H1 (cell line): ENCODE measurements around the gene CACNB2. TPM values are rescaled to one million over a fixed set of nuclear protein-coding genes. Genes with fewer than 3 reads are reported as not detected.

Experiments
- CREB1 ChIP-seq: IDR thresholded peaks from 2 replicates; pipeline ENCODE4 v1.6.1; 2012; ENCODE audit warnings: inconsistent platforms
- KDM4A ChIP-seq: IDR thresholded peaks from one replicate; pipeline ENCODE4 v1.7.1; 2012; ENCODE audit warnings: low read depth, mild to moderate bottlenecking, moderate library complexity, low read length, inconsistent platforms; ENCODE audit not compliant: severe bottlenecking
- TAF1 ChIP-seq: IDR thresholded peaks from 2 replicates; pipeline ENCODE4 v1.6.1; 2011; ENCODE audit warnings: mild to moderate bottlenecking, low read depth, low read length
- polyA plus RNA-seq, 7 experiments: library from polyadenylated mRNA; depleted of rRNA in 3 of 7; stranded (reverse) in 5 of 7; unstranded in 2 of 7; fragments of >200 nt in 5 of 7; fragments of 200-250 nt in 2 of 7; gene quantifications; 1 replicate in 5 of 7; 2 replicates in 1 of 7; 4 replicates in 1 of 7; pipeline versions ENCODE4 v1.2.1 to v1.2.3, GENCODE V29; 2011 to 2013; ENCODE audit warnings: missing spikeins in 2 of 7, mixed read lengths in 2 of 7
- total RNA-seq: library from RNA; stranded (reverse); fragmentation: NEBNext Ultra II Directional; extraction: Animal tissue kit (Norgen Biotek cat#: 25700); gene quantifications from 2 replicates; pipeline ENCODE4 v1.2.1, GENCODE V29; 2021
- TF ChIP-seq, protein P1 (sequence below): fragments of 300-600 bp; sonication (generic); IDR thresholded peaks from 2 replicates; pipeline ENCODE4 v1.7.1; 2012; ENCODE audit warnings: low read length, moderate library complexity, mild to moderate bottlenecking, inconsistent platforms; ENCODE audit not compliant: insufficient replicate concordance

Gene CACNB2
- total and polyA plus RNA-seq, 2 of the 8 experiments (the other 6 are each of a cell fraction or from before 2014, with no cell fraction given), result 2.4 to 3.2 TPM

- TF ChIP-seq, protein P1, sequence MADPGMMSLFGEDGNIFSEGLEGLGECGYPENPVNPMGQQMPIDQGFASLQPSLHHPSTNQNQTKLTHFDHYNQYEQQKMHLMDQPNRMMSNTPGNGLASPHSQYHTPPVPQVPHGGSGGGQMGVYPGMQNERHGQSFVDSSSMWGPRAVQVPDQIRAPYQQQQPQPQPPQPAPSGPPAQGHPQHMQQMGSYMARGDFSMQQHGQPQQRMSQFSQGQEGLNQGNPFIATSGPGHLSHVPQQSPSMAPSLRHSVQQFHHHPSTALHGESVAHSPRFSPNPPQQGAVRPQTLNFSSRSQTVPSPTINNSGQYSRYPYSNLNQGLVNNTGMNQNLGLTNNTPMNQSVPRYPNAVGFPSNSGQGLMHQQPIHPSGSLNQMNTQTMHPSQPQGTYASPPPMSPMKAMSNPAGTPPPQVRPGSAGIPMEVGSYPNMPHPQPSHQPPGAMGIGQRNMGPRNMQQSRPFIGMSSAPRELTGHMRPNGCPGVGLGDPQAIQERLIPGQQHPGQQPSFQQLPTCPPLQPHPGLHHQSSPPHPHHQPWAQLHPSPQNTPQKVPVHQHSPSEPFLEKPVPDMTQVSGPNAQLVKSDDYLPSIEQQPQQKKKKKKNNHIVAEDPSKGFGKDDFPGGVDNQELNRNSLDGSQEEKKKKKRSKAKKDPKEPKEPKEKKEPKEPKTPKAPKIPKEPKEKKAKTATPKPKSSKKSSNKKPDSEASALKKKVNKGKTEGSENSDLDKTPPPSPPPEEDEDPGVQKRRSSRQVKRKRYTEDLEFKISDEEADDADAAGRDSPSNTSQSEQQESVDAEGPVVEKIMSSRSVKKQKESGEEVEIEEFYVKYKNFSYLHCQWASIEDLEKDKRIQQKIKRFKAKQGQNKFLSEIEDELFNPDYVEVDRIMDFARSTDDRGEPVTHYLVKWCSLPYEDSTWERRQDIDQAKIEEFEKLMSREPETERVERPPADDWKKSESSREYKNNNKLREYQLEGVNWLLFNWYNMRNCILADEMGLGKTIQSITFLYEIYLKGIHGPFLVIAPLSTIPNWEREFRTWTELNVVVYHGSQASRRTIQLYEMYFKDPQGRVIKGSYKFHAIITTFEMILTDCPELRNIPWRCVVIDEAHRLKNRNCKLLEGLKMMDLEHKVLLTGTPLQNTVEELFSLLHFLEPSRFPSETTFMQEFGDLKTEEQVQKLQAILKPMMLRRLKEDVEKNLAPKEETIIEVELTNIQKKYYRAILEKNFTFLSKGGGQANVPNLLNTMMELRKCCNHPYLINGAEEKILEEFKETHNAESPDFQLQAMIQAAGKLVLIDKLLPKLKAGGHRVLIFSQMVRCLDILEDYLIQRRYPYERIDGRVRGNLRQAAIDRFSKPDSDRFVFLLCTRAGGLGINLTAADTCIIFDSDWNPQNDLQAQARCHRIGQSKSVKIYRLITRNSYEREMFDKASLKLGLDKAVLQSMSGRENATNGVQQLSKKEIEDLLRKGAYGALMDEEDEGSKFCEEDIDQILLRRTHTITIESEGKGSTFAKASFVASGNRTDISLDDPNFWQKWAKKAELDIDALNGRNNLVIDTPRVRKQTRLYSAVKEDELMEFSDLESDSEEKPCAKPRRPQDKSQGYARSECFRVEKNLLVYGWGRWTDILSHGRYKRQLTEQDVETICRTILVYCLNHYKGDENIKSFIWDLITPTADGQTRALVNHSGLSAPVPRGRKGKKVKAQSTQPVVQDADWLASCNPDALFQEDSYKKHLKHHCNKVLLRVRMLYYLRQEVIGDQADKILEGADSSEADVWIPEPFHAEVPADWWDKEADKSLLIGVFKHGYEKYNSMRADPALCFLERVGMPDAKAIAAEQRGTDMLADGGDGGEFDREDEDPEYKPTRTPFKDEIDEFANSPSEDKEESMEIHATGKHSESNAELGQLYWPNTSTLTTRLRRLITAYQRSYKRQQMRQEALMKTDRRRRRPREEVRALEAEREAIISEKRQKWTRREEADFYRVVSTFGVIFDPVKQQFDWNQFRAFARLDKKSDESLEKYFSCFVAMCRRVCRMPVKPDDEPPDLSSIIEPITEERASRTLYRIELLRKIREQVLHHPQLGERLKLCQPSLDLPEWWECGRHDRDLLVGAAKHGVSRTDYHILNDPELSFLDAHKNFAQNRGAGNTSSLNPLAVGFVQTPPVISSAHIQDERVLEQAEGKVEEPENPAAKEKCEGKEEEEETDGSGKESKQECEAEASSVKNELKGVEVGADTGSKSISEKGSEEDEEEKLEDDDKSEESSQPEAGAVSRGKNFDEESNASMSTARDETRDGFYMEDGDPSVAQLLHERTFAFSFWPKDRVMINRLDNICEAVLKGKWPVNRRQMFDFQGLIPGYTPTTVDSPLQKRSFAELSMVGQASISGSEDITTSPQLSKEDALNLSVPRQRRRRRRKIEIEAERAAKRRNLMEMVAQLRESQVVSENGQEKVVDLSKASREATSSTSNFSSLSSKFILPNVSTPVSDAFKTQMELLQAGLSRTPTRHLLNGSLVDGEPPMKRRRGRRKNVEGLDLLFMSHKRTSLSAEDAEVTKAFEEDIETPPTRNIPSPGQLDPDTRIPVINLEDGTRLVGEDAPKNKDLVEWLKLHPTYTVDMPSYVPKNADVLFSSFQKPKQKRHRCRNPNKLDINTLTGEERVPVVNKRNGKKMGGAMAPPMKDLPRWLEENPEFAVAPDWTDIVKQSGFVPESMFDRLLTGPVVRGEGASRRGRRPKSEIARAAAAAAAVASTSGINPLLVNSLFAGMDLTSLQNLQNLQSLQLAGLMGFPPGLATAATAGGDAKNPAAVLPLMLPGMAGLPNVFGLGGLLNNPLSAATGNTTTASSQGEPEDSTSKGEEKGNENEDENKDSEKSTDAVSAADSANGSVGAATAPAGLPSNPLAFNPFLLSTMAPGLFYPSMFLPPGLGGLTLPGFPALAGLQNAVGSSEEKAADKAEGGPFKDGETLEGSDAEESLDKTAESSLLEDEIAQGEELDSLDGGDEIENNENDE, result no peak
- TF ChIP-seq CREB1 (peak; percentile 85), TAF1 (0 out of 2 replicates have a peak, but pooled peaks have one; percentile 34), KDM4A (peak; percentile 2)
Measured at GRCh38 chr10:18140957-18141845, 977 bp downstream of the CACNB2 start (continued).
